Cardiac muscle cell (in vitro differentiated cells and primary cell): Measurements from ENCODE around the gene NETO1. TPM values are rescaled to one million over a fixed set of nuclear protein-coding genes. Genes with fewer than 3 reads are reported as not detected.

Experiments
- DNase-seq, 2 donors: peaks; one replicate each; pipeline versions ENCODE4 v3.0.0 to v3.0.0-alpha.2; 2010 to 2017; ENCODE audit warnings: low read depth in 1 of 2, low spot score in 1 of 2
- H3K27ac ChIP-seq: fragments of 200-600 bp; sonication (generic); 2 replicates; pipeline ENCODE4 v1.5.1; 2016
- H3K27me3 ChIP-seq: fragments of 200-600 bp; sonication (generic); 2 replicates; pipeline ENCODE4 v1.6.0; 2016; ENCODE audit warnings: control low read depth
- H3K36me3 ChIP-seq: fragments of 200-600 bp; sonication (generic); 2 replicates; pipeline ENCODE4 v1.5.1; 2016; ENCODE audit warnings: control low read depth
- H3K4me1 ChIP-seq: fragments of 200-600 bp; sonication (generic); 2 replicates; pipeline ENCODE4 v1.8.1; 2017; ENCODE audit warnings: low read depth, mild to moderate bottlenecking, mixed run types
- H3K4me3 ChIP-seq: fragments of 200-600 bp; sonication (generic); 2 replicates; pipeline ENCODE4 v1.5.1; 2016; ENCODE audit warnings: mild to moderate bottlenecking
- H3K9me3 ChIP-seq: fragments of 200-600 bp; sonication (generic); 2 replicates; pipeline ENCODE4 v1.5.1; 2017; ENCODE audit warnings: low read depth, mild to moderate bottlenecking, control low read depth
- CTCF ChIP-seq: IDR thresholded peaks from 2 replicates; pipeline ENCODE4 v1.5.1; 2012; ENCODE audit warnings: low read depth, mild to moderate bottlenecking, low read length
- polyA plus RNA-seq: library from polyadenylated mRNA; unstranded; fragments of >200 nt; fragmentation: Nextera tagmentation; extraction: Ambion mirVana; gene quantifications from 2 replicates; pipeline ENCODE4 v1.2.1, GENCODE V29; 2016
- total RNA-seq: library from RNA; depleted of rRNA; stranded (reverse); fragments of >200 nt; gene quantifications from 2 replicates; pipeline ENCODE4 v1.2.3, GENCODE V29; 2016

NETO1 gene
- total and polyA plus RNA-seq, 2 experiments from 2014 or later = 2.8 to 3.6 TPM

GRCh38 chr18:72727038-72727655, 140.6 kb downstream of the NETO1 start:
- no peaks in the 10 kb centered on the region for H3K27me3 ChIP-seq
- TF ChIP-seq CTCF = no peak
- no peak for DNase-seq
- H3K36me3 ChIP-seq = no peaks in the 10 kb centered on the region
- H3K4me1 ChIP-seq = no peaks in the 10 kb centered on the region
- no peaks in the 10 kb centered on the region for H3K9me3 ChIP-seq
- no peak overlapping the region for H3K27ac ChIP-seq
- H3K4me3 ChIP-seq = no peak overlapping the region

- no peak for DNase-seq
- TF ChIP-seq CTCF = no peak
- H3K4me3 ChIP-seq = no peak overlapping the region
Observed at GRCh38 chr18:72726201-72726600, 141.6 kb downstream of the NETO1 start.

GRCh38 chr18:72721330-72721729, 146.5 kb downstream of the NETO1 start:
- TF ChIP-seq CTCF = no peak

More at GRCh38 chr18:72726201-72726600, 141.6 kb downstream of the NETO1 start:
- Histone ChIP-seq H3K27ac (no peak overlapping the region), H3K27me3 (no peaks in the 10 kb centered on the region), H3K9me3 (no peaks in the 10 kb centered on the region), H3K36me3 (no peaks in the 10 kb centered on the region), H3K4me1 (no peaks in the 10 kb centered on the region)

GRCh38 chr18:72720116-72720515, 147.7 kb downstream of the NETO1 start:
- Histone ChIP-seq H3K4me1 (peaks cover 6% of the 10 kb centered on the region), H3K27me3 (no peaks in the 10 kb centered on the region), H3K27ac (no peak overlapping the region), H3K4me3 (no peak overlapping the region), H3K9me3 (no peaks in the 10 kb centered on the region), H3K36me3 (no peaks in the 10 kb centered on the region)
- no peak for TF ChIP-seq CTCF
- DNase-seq = no peak

More at GRCh38 chr18:72721330-72721729, 146.5 kb downstream of the NETO1 start:
- DNase-seq = no peak
- Histone ChIP-seq H3K4me1 (peaks cover 6% of the 10 kb centered on the region), H3K27ac (no peak overlapping the region), H3K4me3 (no peak overlapping the region), H3K36me3 (no peaks in the 10 kb centered on the region), H3K9me3 (no peaks in the 10 kb centered on the region), H3K27me3 (no peaks in the 10 kb centered on the region)

- no peaks in the 10 kb centered on the region for H3K27me3 ChIP-seq
- peak in 1 of 2 donors; percentile 12 for DNase-seq
- no peaks in the 10 kb centered on the region for H3K4me1 ChIP-seq
- no peak for TF ChIP-seq CTCF
- H3K4me3 ChIP-seq = no peak overlapping the region
- no peaks in the 10 kb centered on the region for H3K36me3 ChIP-seq
- H3K27ac ChIP-seq = no peak overlapping the region
- no peaks in the 10 kb centered on the region for H3K9me3 ChIP-seq
Observed at GRCh38 chr18:72704202-72704601, 163.6 kb downstream of the NETO1 start.
